ENCODE measurements around the gene HIRA. TPM values are rescaled to one million over a fixed set of nuclear protein-coding genes. Genes with fewer than 3 reads are reported as not detected.

HIRA gene
- total RNA-seq, 1 donor from 2014 or later = 27.9 TPM

DNA sequence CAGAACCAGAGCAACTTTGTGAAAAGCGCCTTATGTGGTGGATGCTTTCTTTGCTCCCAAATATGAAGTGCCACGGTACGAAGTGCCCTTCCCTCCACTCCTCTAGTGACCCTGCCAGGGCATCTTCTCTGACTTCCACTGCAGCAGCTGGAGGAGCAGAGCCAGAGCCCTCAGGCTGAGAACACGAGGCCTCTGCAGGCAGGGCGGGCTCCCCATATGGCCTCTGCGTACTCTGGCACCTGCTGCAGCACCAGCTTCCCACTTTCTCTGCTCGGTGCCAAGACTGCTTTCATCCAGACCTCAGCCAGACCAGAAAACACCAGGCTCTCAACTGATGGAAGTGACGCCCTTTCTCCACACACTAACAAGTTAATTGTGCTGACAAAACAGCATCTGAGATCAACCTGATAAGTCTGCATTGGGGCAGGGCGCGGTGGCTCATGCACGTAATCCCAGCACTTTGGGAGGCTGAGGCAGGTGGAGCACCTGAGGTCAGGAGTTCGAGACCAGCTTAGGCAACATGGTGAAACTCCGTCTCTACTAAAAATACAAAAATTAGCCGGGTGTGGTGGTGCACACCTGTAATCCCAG, 34.7 kb upstream of the HIRA start:
- no peak for TF ChIP-seq CTCF (IDR thresholded peaks at IDR 0.05)
- H3K36me3 ChIP-seq = peaks cover 93% of the 10 kb centered on the region
- ATAC-seq (no peak), DNase-seq (no peak)
- H3K27me3 ChIP-seq (ENCODE audit: low read depth) = no peaks in the 10 kb centered on the region
- no peak overlapping the region for H3K27ac ChIP-seq
- no peak overlapping the region for H3K4me3 ChIP-seq
- intact Hi-C loops (cut with DNase I) = no loop called here
- no peaks in the 10 kb centered on the region for H3K4me1 ChIP-seq
- H3K9me3 ChIP-seq = no peaks in the 10 kb centered on the region

- Histone ChIP-seq H3K4me1 (no peaks in the 10 kb centered on the region), H3K27ac (no peak overlapping the region), H3K27me3 (ENCODE audit: low read depth) (no peaks in the 10 kb centered on the region), H3K9me3 (no peaks in the 10 kb centered on the region), H3K36me3 (peaks cover 89% of the 10 kb centered on the region), H3K4me3 (no peak overlapping the region)
- no peak for ATAC-seq
- intact Hi-C loops (cut with DNase I) = no loop called here
- DNase-seq = no peak
- TF ChIP-seq CTCF (IDR thresholded peaks at IDR 0.05) = no peak
These were observed 33.4 kb upstream of the HIRA start for GRCh38 chr22:19464975-19465374.

DNA sequence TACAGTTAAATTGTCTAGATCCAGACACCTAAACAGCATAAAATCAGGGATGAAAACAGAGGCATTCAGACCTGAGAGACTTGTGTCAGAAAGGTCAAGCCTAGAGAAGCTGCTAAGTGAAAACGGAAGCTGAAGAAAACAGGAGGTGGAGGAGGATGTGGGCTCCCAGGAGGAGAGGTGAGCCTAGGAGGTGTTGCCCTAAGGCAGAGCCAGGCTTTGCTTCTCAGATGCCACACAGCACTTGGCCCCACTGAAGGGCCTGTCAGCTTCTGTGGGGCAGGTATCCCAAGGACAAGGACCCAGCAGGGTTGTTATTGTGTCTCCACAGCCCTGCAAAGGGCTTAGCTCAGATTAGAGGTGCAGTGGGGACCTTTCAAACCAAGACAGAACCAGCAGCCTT, 33.0 kb upstream of the HIRA start:
- H3K36me3 ChIP-seq = peaks cover 85% of the 10 kb centered on the region
- DNase-seq (no peak), ATAC-seq (no peak)
- no peaks in the 10 kb centered on the region for H3K9me3 ChIP-seq
- intact Hi-C loops (cut with DNase I) = no loop called here
- H3K4me1 ChIP-seq = no peaks in the 10 kb centered on the region
- no peaks in the 10 kb centered on the region for H3K27me3 ChIP-seq (ENCODE audit: low read depth)
- no peak overlapping the region for H3K27ac ChIP-seq
- no peak overlapping the region for H3K4me3 ChIP-seq
- TF ChIP-seq CTCF (IDR thresholded peaks at IDR 0.05) = no peak

- H3K4me1 ChIP-seq = no peaks in the 10 kb centered on the region
- DNase-seq = no peak
- H3K27me3 ChIP-seq (ENCODE audit: low read depth) = no peaks in the 10 kb centered on the region
- intact Hi-C loops (cut with DNase I) = no loop called here
- peak; percentile 53 to 83 for ATAC-seq
- TF ChIP-seq CTCF (IDR thresholded peaks at IDR 0.05) = no peak
- H3K4me3 ChIP-seq = no peak overlapping the region
- no peaks in the 10 kb centered on the region for H3K9me3 ChIP-seq
- peak overlapping the region; percentile 9 for H3K27ac ChIP-seq
- peaks cover 82% of the 10 kb centered on the region for H3K36me3 ChIP-seq
These were observed 32.2 kb upstream of the HIRA start for GRCh38 chr22:19463491-19464469.

- H3K4me1 ChIP-seq = no peaks in the 10 kb centered on the region
- no peak for TF ChIP-seq CTCF (IDR thresholded peaks at IDR 0.05)
- ATAC-seq (no peak), DNase-seq (no peak)
- no peak overlapping the region for H3K27ac ChIP-seq
- H3K4me3 ChIP-seq = no peak overlapping the region
- peaks cover 82% of the 10 kb centered on the region for H3K36me3 ChIP-seq
- no peaks in the 10 kb centered on the region for H3K27me3 ChIP-seq (ENCODE audit: low read depth)
- intact Hi-C loops (cut with DNase I) = no loop called here
- no peaks in the 10 kb centered on the region for H3K9me3 ChIP-seq
These were observed 31.5 kb upstream of the HIRA start for GRCh38 chr22:19463008-19463407.

Measured in lower lobe of right lung (tissue), 2 donors.